H7 (cell line): ENCODE results near the gene ZNF718. TPM values are rescaled to one million over a fixed set of nuclear protein-coding genes. Genes with fewer than 3 reads are reported as not detected.
"Not testable (repeated sequence)": the region's sequence is repeated elsewhere in the genome, so short reads cannot be mapped to it uniquely, and the experiment has no call there.

Experiments
- DNase-seq: peaks from one replicate; pipeline ENCODE4 v3.0.0; 2012
- H3K27me3 ChIP-seq: 2 replicates; pipeline ENCODE4 v1.6.0; 2011; ENCODE audit warnings: mild to moderate bottlenecking, low read length; ENCODE audit not compliant: control insufficient read depth, insufficient read depth
- H3K36me3 ChIP-seq: replicated peaks from 2 replicates; pipeline ENCODE4 v1.5.1; 2011; ENCODE audit warnings: low read length; ENCODE audit not compliant: control insufficient read depth, insufficient read depth
- H3K4me3 ChIP-seq: 2 replicates; pipeline ENCODE4 v1.5.1; 2011; ENCODE audit warnings: low read depth, mild to moderate bottlenecking, control low read depth, low read length, moderate library complexity; ENCODE audit not compliant: insufficient read depth
- total RNA-seq: library from RNA; depleted of rRNA; stranded (reverse); fragments of >200 nt; shearing (Covaris generic); gene quantifications from 2 replicates; pipeline ENCODE4 v1.2.3, GENCODE V29; 2014; rRNA removed

ZNF718 gene
- total RNA-seq, 1 experiment from 2014 or later = 12.3 TPM

GRCh38 chr4:195159-195558 lies 70.9 kb downstream of the ZNF718 start:
- not testable (repeated sequence) for DNase-seq, H3K27me3 ChIP-seq, H3K36me3 ChIP-seq, H3K4me3 ChIP-seq

DNA sequence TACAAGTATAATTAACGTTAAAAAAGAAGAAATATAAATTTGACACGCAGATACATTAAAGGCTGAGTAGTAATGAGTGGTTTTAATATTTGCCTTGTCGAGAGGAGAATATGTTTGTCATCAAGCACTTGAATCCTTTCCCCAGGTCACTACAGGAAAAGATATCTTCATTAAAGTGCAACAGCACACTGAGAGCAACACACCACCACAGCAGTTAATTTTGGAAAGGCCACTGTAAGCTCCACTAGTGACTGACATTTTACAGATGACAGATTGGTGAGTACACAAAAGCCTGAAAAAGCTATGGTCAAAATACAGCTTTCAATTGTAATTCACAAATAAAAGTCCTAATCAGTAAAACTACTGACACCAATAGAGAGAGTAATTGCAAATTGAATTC lies 76.6 kb downstream of the ZNF718 start:
- Histone ChIP-seq H3K36me3 (peaks cover 2% of the 10 kb centered on the region; the same call in 1 of the 2 replicates), H3K4me3 (no peak overlapping the region), H3K27me3 (no peaks in the 10 kb centered on the region)
- DNase-seq = no peak

DNA sequence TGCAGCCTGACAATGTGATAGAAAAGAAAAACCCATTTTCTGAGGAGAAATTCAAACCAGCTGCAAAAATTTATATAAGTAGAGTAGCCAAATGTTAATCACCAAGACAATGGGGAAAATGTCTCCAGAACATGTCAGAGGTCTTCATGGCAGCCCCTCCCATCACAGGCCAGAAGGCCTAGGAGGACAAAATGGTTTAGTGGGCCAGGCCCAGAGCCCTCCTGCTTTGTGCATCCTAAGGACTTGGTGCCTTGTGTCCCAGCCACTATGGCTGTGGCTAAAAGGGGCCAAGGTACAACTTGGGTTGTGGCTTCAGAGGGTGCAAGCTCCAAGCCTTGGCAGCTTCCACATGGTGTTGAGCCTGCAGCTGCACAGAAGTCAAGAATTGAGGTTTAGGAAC lies 78.5 kb downstream of the ZNF718 start:
- H3K36me3 ChIP-seq, DNase-seq: not testable (repeated sequence)

DNA sequence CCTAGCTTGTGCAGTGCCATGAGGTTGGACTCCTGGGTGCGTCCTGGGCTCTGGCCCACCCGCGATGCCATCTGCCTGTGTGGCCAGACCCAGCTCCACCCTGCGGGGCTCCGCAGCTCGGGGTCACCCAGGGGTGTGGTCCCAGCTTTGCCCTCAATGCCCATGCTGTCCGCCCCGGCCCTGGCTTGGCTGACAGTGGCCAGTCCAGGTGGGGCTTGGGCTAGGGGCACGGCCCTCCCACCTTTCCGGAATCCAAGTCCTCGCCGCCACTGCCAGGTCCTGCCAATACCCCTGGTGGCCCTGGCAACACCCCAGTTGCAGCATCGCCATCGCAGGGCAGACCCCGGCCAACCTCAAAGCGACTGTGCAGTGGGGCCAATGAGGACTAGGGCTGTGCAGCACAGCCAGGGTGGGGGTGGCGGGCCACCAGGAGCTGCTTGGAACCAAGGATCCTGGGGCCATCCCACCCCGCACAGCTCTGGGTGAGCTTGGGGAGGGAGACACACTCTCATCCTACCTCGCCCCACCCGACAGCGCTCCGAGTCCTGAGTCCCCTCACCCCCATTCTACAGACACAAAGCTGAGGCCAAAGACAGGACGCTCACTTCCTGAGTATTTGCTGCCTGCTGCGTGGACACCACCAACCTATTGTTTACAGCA lies 80.9 kb downstream of the ZNF718 start:
- DNase-seq = peak; percentile 17
- no peaks in the 10 kb centered on the region for H3K27me3 ChIP-seq
- H3K36me3 ChIP-seq = peaks cover 2% of the 10 kb centered on the region; the same call in 1 of the 2 replicates
- H3K4me3 ChIP-seq = no peak overlapping the region

More for the DNA sequence above, 78.5 kb downstream of the ZNF718 start:
- not testable (repeated sequence) for H3K27me3 ChIP-seq, H3K4me3 ChIP-seq

GRCh38 chr4:206054-206453 lies 81.8 kb downstream of the ZNF718 start:
- Histone ChIP-seq H3K36me3 (peaks cover 2% of the 10 kb centered on the region; the same call in 1 of the 2 replicates), H3K27me3 (no peaks in the 10 kb centered on the region), H3K4me3 (no peak overlapping the region)
- DNase-seq = no peak

DNA sequence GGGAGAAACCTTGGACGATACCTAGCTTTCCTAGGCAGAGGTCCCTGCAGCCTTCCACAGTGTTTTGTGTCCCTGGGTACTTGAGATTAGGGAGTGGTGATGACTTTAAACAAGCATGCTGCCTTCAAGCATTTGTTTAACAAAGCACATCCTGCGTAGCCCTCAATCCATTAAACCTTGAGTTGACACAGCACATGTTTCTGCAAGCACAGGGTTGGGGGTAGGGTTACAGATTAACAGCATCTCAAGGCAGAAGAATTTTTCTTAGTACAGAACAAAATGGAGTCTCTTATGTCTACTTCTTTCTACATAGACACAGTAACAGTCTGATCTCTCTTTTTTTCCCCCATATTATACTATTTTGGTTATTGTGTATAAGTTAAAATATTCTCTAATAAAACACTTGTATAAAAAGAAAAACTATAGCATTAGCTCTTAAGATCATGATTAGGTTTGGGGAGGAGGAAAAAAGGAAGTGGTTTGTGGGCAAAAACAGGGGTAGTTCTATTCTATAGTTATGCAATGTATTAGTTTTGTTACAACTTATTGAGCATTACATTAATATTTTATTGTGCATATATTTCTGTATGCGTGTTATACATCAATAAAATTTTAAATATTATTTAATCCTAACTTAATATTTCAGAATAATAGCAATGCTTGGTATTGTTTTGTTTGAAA lies 84.3 kb downstream of the ZNF718 start:
- not testable (repeated sequence) for H3K36me3 ChIP-seq, H3K4me3 ChIP-seq, DNase-seq, H3K27me3 ChIP-seq

GRCh38 chr4:211033-211511 lies 86.8 kb downstream of the ZNF718 start:
- no peaks in the 10 kb centered on the region for H3K27me3 ChIP-seq
- no peaks in the 10 kb centered on the region for H3K36me3 ChIP-seq
- no peak for DNase-seq
- no peak overlapping the region for H3K4me3 ChIP-seq

- peak overlapping the region; percentile 30 for H3K4me3 ChIP-seq
- H3K27me3 ChIP-seq = no peaks in the 10 kb centered on the region
- H3K36me3 ChIP-seq = no peaks in the 10 kb centered on the region
- DNase-seq = peak; percentile 79
Measured at GRCh38 chr4:212438-213188, 88.3 kb downstream of the ZNF718 start.

GRCh38 chr4:213189-213535 lies 88.9 kb downstream of the ZNF718 start:
- H3K27me3 ChIP-seq, H3K36me3 ChIP-seq: not testable (repeated sequence)
- H3K4me3 ChIP-seq = peak overlapping the region; percentile 30; the same call in 1 of the 2 replicates
- DNase-seq = peak; percentile 28

Other genes starting within 250 kb of the ZNF718 start
- gene ZNF595, start 71.2 kb upstream of the ZNF718 start, total RNA-seq = 0.17 TPM in 1 of 2 replicates, not detected in the other
- gene ZNF732, start 181.0 kb downstream of the ZNF718 start, total RNA-seq = not detected in 2 replicates
- 16.9 and 25.0 TPM in 2 replicates for gene ZNF141, start 213.3 kb downstream of the ZNF718 start, total RNA-seq